WI38 (cell line): Measurements from ENCODE around the gene TCIRG1.

ENCODE experiments used
- H3K4me3 ChIP-seq: 2 replicates; pipeline ENCODE4 v1.5.1; 2011; ENCODE audit warnings: low read depth, mild to moderate bottlenecking, control low read depth, low read length
- CTCF ChIP-seq: IDR thresholded peaks from 2 replicates; pipeline ENCODE4 v1.5.1; 2012; ENCODE audit warnings: low read depth, mild to moderate bottlenecking, control low read depth, low read length

The TCIRG1 gene

GRCh38 chr11:68052137-68052873 is 13.5 kb downstream of the TCIRG1 start:
- H3K4me3 ChIP-seq = no peak overlapping the region
- TF ChIP-seq CTCF = no peak

- no peak for TF ChIP-seq CTCF
- H3K4me3 ChIP-seq = no peak overlapping the region
Measured at GRCh38 chr11:68053117-68053516, 14.3 kb downstream of the TCIRG1 start.

- no peak overlapping the region for H3K4me3 ChIP-seq
- no peak for TF ChIP-seq CTCF
Measured at GRCh38 chr11:68053981-68054812, 15.4 kb downstream of the TCIRG1 start.

- no peak overlapping the region for H3K4me3 ChIP-seq
- no peak for TF ChIP-seq CTCF
Measured at GRCh38 chr11:68056317-68057285, 17.8 kb downstream of the TCIRG1 start.

GRCh38 chr11:68057807-68058206 is 19.0 kb downstream of the TCIRG1 start:
- no peak overlapping the region for H3K4me3 ChIP-seq
- TF ChIP-seq CTCF = no peak

- no peak for TF ChIP-seq CTCF
- no peak overlapping the region for H3K4me3 ChIP-seq
Measured at GRCh38 chr11:68061508-68061907, 22.7 kb downstream of the TCIRG1 start.
